ENCODE results near the gene TRIM26. TPM values are rescaled to one million over a fixed set of nuclear protein-coding genes. Genes with fewer than 3 reads are reported as not detected.

TRIM26 gene
- total and polyA plus RNA-seq, 2 of the 8 experiments (the other 6 are each of a cell fraction or from before 2014, with no cell fraction given) = 21.5 to 32.3 TPM

- 84% methylated on average over 4 of the region's 4 CpGs; no CpG with 5 or more reads in 1 of the 2 experiments for WGBS, 2 experiments (ENCODE audit: extremely low coverage in 1 of 2, insufficient coverage in 1 of 2, insufficient read length in 1 of 2, insufficient replicate concordance in 2 of 2, low coverage in 1 of 2, low lambda C conversion rate in 2 of 2, missing lambda C conversion rate in 1 of 2)
- Histone ChIP-seq H3K4ac (replicated peaks; ENCODE audit: insufficient read length, low read depth, low read length) (no peak within 1 kb of the TSS), H3K14ac (ENCODE audit: insufficient read length) (no peak within 1 kb of the TSS), H4K20me1 (replicated peaks in 1 of 2; ENCODE audit: control insufficient read depth in 1 of 2, insufficient read depth in 2 of 2, low read length in 2 of 2) (no peaks in the 10 kb centered on the region), H3K36me3 (ENCODE audit: control insufficient read depth in 2 of 4, insufficient read depth in 4 of 4, low read length in 3 of 4) (no peaks in the 10 kb centered on the region), H2AFZ (ENCODE audit: low read length) (no peak within 1 kb of the TSS), H4K8ac (ENCODE audit: extremely low read depth, insufficient read depth, low read length) (no peak within 1 kb of the TSS), H3K9me3 (ENCODE audit: insufficient read depth in 2 of 2, low read depth in 1 of 2, low read length in 1 of 2) (no peaks in the 10 kb centered on the region), H3K9ac (replicated peaks in 1 of 4; ENCODE audit: extremely low read depth in 1 of 4, low read depth in 3 of 4, low read length in 3 of 4) (no peak within 1 kb of the TSS), H2BK15ac (ENCODE audit: low read length) (no peak within 1 kb of the TSS), H2BK20ac (ENCODE audit: low read length) (no peak within 1 kb of the TSS), H3K27ac (ENCODE audit: low read depth, low read length) (no peak within 1 kb of the TSS), H2BK12ac (ENCODE audit: low read depth, low read length) (no peak within 1 kb of the TSS), H3K27me3 (replicated peaks in 1 of 4; ENCODE audit: control insufficient read depth in 3 of 4, extremely low read depth in 1 of 4, insufficient read depth in 3 of 4, low read length in 3 of 4) (peaks cover 0 to 4% (median 1%) of the 10 kb centered on the region in 4 experiments; a peak in 3 of 7 replicates), H3K23ac (ENCODE audit: insufficient read length) (no peak within 1 kb of the TSS), H2BK120ac (replicated peaks; ENCODE audit: low read depth, low read length) (no peak within 1 kb of the TSS), H3K79me1 (ENCODE audit: low read depth, low read length) (no peaks in the 10 kb centered on the region), H4K91ac (replicated peaks; ENCODE audit: insufficient read length, low read length) (no peak within 1 kb of the TSS), H3K56ac (replicated peaks; ENCODE audit: insufficient read length, low read depth, low read length) (no peak within 1 kb of the TSS), H3K18ac (ENCODE audit: extremely low read depth, low read length) (no peak within 1 kb of the TSS), H4K5ac (ENCODE audit: insufficient read length, low read depth, low read length) (no peak within 1 kb of the TSS), H2BK5ac (ENCODE audit: low read depth, low read length) (no peak within 1 kb of the TSS), H3K79me2 (ENCODE audit: control insufficient read depth in 1 of 2, insufficient read depth in 2 of 2, low read length in 2 of 2) (no peaks in the 10 kb centered on the region), H3K4me1 (replicated peaks in 1 of 4; ENCODE audit: control insufficient read depth in 3 of 4, insufficient read depth in 4 of 4, low read length in 3 of 4) (peaks cover 0 to 4% (median 2%) of the 10 kb centered on the region in 4 experiments; a peak in 1 of 7 replicates), H3K4me2 (ENCODE audit: insufficient read depth in 1 of 2, low read depth in 2 of 2, low read length in 2 of 2) (no peak within 1 kb of the TSS), H3K4me3 (ENCODE audit: extremely low read depth in 1 of 4, insufficient read depth in 2 of 4, low read depth in 3 of 4, low read length in 4 of 4) (no peak within 1 kb of the TSS), H3K23me2 (ENCODE audit: low read depth, low read length) (no peaks in the 10 kb centered on the region), H2AK5ac (ENCODE audit: low read depth, low read length) (no peak within 1 kb of the TSS; the same call in 1 of the 2 replicates)
- FAIRE-seq (no peak), DNase-seq (ENCODE audit: low read depth in 1 of 2, low spot score in 2 of 2) (no peak)
- TF ChIP-seq RBBP5 (IDR thresholded peaks at IDR 0.05; ENCODE audit: borderline replicate concordance, low read depth, low read length) = no peak
- TF ChIP-seq POLR2AphosphoS5 (IDR thresholded peaks at IDR 0.05; ENCODE audit: low read depth, low read length) = no peak
- no peak for TF ChIP-seq EZH2 (IDR thresholded peaks at IDR 0.05; ENCODE audit: low read depth, low read length, severe bottlenecking)
- TF ChIP-seq TEAD4 (IDR thresholded peaks at IDR 0.05; ENCODE audit: low read depth, low read length) = no peak
- TF ChIP-seq TAF1 (IDR thresholded peaks at IDR 0.05; ENCODE audit: low read depth, low read length) = no peak
- TF ChIP-seq CBX5 (IDR thresholded peaks at IDR 0.05; ENCODE audit: low read depth, low read length) = no peak
- no peak for TF ChIP-seq SIN3A (conservative IDR thresholded peaks at IDR 0.05 in 1 of 2, IDR thresholded peaks at IDR 0.05 in 1 of 2; ENCODE audit: low read depth in 1 of 2, low read length in 2 of 2)
- TF ChIP-seq CHD2 (IDR thresholded peaks at IDR 0.05; ENCODE audit: low read length) = no peak
- POLR2A ChIA-PET (ENCODE audit: partially characterized antibody) = interaction anchor here (1.1 kb wide), 1 partner anchor 100 kb away, joined by 3 read pairs; the partner anchor contains the start of gene POLR1H
- CTCF ChIA-PET (ENCODE audit: partially characterized antibody) = no interaction called here
These were observed 52.2 kb downstream of the TRIM26 start, which contains the start of gene TRIM10 for GRCh38 chr6:30160785-30161531. TSS of gene TRIM10 (minus strand) at chr6:30161211. CDS start at chr6:30160858, 353 bp downstream.
